Activated CD8-positive, alpha-beta memory T cell treated with anti-CD3 and anti-CD28 coated beads, Interleukin-2, amount 50 U/mL, for 1 hour (primary cell): Measurements from ENCODE around the gene PLCB4.
"Not testable (repeated sequence)": the region's sequence is repeated elsewhere in the genome, so short reads cannot be mapped to it uniquely, and the experiment has no call there.

ENCODE experiments used
- DNase-seq: peaks from one replicate; pipeline ENCODE4 v3.0.0-alpha.2; 2020; ENCODE audit errors: extremely low read depth

PLCB4 gene

GRCh38 chr20:9068841-9069663 is at the start of gene PLCB4:
PLCB4 (plus strand) TSS chr20:9069087; CDS start chr20:9307815, 238,728 bp downstream.
- DNase-seq = no peak

GRCh38 chr20:9019833-9020232 is 49.1 kb upstream of the PLCB4 start:
- DNase-seq = no peak

- no peak for DNase-seq
Observed at GRCh38 chr20:9021216-9021615, 47.7 kb upstream of the PLCB4 start.

DNA sequence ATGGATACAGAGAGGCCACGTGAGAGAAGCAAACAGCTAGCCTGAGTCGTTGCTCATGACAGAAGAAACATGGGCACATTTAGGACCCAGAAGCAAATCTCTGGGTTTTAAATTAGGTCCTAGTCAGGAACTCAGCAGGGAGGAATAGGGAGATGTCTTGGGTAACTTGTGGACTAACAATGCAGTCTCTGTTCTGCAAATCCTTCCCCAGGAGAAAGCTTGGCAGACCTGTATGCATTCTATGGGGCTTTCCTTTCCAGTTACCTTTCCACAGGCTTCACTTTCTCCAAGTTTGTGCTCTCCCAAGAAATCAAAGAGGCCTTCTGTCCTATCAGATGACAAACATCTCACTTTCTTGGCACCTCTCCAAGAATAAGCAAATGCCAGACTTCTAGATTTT is 47.2 kb upstream of the PLCB4 start:
- no peak for DNase-seq

DNA sequence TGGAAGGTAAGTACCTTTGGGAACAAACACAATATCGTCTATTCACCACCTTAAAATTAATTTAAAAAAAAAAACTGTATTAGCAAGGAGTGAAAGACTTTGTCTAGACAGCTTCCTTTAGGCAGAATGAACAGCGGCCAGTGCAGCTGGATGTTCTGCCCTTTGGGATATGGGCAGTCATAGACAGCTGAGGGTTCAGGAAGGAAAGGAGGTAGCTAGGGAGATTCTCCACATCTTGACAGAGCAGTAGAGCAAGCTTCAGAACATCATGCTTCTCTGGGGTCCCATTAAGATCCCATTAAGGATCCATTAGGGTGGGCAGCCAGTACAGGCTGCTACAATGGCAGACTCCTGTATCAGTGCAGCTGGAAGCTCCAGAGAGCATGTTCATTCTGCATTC is 46.5 kb upstream of the PLCB4 start:
- no peak for DNase-seq

DNA sequence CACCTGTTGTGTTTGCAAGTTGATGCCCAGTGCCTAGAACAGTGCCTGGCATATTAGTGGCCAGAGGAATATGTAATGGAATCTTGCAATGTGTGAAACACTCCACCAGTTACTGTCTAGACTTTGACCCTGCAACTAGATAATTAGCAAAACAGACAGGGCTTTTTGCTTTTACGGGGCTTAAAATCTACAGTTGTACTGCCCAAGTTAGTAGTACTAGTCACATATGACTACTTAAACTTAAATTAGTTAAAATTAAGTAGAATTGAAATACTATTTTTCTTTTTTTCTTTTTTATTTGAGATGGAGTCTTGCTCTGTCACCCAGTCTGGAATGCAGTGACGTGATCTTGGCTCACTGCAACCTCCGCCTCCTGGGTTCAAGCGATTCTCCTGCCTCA is 44.3 kb upstream of the PLCB4 start:
- DNase-seq = no peak

GRCh38 chr20:9025011-9025410 is 43.9 kb upstream of the PLCB4 start:
- no peak for DNase-seq

DNA sequence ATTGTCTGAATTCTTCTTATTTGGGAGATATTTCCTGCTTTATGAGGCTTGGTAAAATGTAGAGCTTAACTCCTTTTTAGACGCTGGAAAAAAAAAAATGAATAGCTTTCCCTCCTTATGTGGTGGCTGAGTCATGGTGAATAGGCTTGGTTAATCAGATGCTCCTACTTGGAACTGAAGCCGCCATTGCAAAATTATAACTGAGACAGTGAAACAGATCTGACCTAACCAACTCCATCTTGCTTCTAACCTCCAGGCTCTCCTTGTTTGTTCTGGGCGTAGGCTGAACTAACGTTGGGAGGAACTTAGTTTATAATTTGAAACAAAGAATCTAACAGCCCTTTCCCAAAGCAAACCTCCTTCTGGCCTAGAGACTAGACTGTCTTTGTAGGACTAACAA is 43.2 kb upstream of the PLCB4 start:
- no peak for DNase-seq

DNA sequence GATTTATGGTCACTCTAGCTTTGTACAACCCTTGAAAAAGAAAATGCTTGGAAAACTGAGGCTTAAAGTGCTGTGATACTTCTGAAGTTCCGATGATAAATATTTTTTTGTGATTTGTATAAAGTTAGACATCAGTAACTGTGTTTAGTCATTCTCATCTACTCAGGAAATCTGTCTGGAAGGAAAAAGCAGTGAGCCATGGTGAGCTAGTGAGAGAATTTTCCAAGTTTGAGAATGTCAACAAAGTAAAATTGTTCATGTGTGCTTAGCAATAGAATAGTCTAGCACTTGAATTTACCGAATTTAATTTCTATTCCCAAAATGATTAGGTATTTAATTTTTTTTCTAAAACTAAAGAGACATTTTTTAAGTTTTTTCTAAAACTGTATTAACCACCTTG is 41.3 kb upstream of the PLCB4 start:
- no peak for DNase-seq

- DNase-seq = no peak
Observed at GRCh38 chr20:9028419-9028818, 40.5 kb upstream of the PLCB4 start.

GRCh38 chr20:9031991-9032390 is 36.9 kb upstream of the PLCB4 start:
- no peak for DNase-seq

DNA sequence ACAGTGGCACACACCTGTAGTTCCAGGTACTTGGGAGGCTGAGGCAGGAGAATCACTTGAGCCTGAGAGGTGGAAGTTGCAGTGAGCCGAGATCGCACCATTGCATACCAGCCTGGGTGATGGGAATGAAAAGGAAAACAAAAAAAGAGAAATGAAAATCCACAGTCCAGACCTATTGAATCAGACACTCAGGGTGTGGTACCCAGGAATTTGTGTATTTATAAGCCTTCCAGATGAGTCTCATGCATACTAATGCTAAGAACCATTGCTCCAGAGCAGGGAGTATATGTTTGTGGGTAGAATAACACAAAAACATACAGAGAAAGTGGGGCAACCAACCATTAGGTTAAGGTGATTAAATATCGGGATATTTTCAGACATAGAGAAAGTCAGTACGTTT is 36.1 kb upstream of the PLCB4 start:
- no peak for DNase-seq

DNA sequence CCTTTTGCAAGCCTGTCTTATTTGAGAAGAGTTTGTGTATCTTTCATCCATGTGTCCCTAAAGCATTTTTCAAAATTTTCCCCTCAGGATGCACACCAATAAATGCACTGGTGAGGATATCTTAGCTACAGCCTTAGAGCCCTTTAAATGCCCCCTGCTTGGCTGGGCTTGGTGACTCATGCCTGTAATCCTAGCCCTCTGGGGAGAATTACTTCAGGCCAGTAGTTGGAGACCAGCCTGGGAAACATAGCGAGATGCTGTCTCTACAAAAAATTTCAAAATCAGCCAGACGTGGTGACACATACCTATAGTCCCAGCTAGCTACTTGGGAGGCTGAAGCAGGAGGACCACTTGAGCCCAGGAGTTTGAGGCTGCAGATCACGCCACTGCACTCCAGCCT is 33.8 kb upstream of the PLCB4 start:
- DNase-seq = no peak

DNA sequence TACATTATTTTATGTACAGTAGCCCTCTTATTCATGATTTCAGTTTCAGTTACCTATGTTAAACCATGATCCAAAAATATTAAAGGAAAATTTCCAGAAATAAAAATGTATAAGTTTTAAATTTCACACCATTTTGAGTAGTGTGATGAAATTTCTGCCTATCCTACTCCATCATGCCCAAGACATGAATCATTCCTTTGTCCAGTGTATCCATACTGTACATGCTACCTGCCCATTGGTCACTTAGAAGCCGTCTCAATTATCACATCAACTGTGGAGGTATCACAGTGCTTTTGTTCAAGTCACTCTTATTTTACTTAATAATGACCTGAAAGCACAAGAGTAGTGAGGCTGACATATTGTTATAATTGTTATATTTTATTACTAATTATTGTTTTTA is 32.3 kb upstream of the PLCB4 start:
- DNase-seq = no peak

DNA sequence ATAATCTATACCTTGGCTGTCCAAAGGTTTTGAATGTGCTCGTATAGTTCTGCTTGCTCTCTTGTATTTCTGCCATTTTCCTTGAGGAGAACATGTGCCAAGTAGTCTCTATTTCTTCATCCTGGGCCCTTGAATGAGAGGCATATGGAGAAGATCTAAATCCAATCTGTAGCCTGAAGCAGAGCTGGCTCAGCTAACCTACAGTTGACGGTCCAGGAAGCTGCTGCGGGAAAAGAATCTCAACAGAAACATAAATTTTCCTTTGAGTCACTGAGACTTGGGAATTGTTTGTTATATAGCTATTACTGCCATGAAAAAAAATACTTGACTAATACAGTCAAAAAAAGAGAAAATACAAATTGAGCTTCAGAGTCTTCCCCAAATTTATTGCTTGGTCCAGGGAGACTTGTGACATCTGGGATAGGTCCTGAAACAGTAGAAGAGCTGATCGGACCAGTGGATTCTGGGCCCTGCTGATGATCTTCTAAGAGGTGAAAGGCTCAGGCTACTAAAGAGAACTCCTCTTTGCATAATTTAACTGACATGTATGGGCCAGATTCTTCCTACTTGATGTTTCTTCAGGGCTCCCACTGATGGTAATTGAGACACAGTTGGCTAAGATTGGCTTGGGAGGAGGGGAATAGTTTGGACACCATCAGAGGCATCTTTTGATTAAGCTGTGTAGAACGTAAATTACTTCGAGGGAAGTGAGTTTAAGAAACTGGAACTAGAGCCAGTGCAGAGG is 29.9 kb upstream of the PLCB4 start:
- DNase-seq = no peak

GRCh38 chr20:9040863-9041524 is 27.9 kb upstream of the PLCB4 start:
- DNase-seq = no peak

GRCh38 chr20:9043364-9043763 is 25.5 kb upstream of the PLCB4 start:
- DNase-seq = no peak

DNA sequence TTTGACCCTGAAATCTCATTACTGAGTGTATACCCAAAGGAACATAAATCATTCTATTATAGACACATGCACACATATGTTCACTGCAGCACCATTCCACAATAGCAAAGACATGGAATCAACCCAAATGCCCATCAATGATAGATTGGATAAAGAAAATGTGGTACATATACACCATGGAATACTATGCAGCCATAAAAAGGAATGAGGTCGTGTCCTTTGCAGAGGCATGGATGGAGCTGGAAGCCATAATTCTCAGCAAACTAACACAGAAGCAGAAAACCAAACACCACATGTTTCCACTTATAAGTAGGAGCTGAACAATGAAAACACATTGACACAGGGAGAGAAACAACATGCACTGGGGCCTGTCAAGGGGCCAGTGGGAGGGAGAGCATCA is 21.0 kb upstream of the PLCB4 start:
- not testable (repeated sequence) for DNase-seq

GRCh38 chr20:9051508-9051907 is 17.4 kb upstream of the PLCB4 start:
- no peak for DNase-seq

DNA sequence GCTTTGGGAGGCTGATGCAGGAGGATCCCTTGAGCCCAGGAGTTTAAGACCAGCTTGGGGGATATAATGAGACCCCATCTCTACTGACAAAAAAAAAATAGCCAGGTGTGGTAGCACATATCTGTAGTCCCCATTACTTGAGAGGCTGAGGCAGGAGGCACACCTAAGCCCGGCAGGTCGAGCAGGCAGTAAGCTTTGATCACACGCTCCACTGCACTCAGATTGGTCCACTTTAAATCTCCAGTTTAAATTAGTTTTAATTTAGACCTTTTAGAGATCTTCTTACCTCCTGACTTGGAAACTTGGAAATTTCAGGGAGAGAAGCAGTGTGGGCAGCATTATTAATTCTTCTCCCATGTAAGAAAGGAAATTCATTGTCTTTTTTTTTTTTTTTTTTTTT is 16.8 kb upstream of the PLCB4 start:
- no peak for DNase-seq

DNA sequence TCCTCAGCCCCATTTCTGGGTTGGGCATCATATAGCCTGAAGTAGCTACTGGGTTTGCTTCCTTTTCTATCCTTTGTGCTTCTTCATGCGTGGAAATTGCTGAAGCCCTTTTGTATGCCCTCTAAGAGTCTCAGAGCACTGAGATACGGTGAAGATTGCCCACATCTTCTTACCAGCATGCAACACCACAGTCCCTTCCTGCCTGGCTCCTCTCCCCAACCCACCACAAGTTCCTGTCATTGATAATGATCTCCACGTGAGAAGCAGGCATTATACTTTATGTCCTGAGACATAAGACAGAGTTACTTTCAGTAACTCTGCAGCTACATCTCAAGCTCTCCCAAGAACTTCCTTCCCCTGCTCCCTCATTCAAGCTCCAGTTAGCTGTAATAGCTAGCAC is 15.8 kb upstream of the PLCB4 start:
- DNase-seq = no peak

- no peak for DNase-seq
Observed at GRCh38 chr20:9054176-9054575, 14.7 kb upstream of the PLCB4 start.

- no peak for DNase-seq
Observed at GRCh38 chr20:9059931-9060330, 9.0 kb upstream of the PLCB4 start.
